NCI-H460 (cell line): Measurements from ENCODE around the gene WEE1. TPM values are rescaled to one million over a fixed set of nuclear protein-coding genes. Genes with fewer than 3 reads are reported as not detected.
"Not testable (repeated sequence)": the region's sequence is repeated elsewhere in the genome, so short reads cannot be mapped to it uniquely, and the experiment has no call there.

Experiments used
- DNase-seq: peaks from one replicate; pipeline ENCODE4 v3.0.0-alpha.2; 2016; ENCODE audit warnings: low read depth; ENCODE audit errors: extremely low read depth
- total RNA-seq: library from RNA; depleted of rRNA; stranded (reverse); fragments of >200 nt; shearing (Covaris generic); gene quantifications from 2 replicates; pipeline ENCODE4 v1.2.3, GENCODE V29; 2014

The WEE1 gene
- total RNA-seq, 1 experiment from 2014 or later, result 24.2 TPM

DNA sequence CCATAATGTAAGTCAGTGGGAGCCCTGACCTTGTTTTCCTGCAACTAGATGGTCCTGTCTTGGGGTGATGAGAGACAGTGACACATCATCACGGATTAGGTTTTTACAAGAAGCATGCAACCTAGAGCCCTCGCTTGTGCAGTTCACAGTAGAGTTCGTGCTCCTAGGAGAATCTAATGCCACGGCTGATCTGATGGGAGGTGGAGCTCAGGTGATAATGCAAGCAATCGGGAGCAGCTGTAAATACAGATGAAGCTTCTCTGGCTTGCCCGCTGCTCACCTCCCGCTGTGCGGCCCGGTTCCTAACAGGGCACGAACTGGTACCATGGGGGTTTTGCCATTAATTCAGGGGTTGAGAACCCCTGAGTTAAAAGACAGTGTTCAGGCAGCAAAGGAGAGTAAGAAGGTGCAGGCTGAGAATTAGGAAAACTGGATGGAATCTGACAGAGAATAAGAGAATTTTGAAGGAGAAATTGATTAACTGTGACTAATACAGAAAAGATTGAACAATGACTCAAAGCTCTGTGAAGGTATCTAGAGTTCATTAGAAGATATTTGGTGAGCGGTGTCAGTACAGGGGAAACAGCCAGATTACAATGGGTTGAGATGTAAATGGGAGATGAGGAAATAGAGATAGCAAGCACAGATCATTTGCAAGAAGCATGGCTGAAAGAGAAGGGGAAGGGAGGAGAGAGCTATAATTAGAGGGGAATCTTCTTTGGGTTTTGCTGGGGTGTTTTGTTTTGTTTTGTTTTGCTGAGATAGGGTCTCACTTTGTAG lies 21.0 kb downstream of the WEE1 start:
- no peak for DNase-seq

DNA sequence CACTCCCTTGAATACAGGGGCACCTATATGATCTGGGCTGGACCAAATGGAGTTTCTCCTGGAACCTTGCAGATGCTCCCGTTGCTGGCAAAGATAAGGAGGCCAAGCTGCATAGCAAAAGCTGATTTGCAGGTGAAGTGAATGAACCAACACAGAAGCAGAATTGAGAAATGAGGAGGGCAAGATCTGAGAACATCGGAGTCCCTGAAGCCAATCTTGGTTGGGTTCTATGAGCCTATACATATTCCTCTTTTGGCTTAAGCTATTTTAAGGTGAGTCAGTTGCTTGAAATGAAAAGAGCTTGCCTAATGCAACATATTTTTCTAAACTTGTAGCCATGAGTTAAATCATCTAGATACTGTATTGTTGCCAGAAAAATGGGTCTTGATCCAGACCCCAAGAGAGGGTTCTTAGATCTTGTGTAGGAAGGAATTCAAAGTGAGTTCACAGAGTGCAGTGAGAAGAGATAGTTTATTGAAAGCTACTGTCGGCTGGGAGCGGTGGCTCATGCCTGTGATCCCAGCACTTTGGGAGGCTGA lies 23.5 kb downstream of the WEE1 start:
- DNase-seq, result no peak

DNA sequence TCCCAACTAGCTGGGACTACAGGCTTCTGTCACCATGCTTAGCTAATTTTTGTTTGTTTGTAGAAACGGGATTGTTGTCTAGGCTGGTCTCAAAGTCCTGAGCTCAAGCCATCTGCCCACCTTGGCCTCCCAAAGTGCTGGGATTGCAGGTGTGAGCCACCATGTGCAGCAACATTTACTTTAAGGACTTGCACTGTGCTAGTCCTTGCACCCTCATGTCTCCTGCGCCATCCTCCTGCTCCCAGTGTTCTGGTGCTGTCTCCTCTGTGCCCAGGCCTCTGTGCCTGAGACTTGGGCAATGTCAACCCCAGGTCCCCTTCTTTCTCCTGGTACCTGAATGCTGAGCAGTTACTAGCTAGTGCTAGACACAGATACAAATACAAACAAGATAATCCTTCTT lies 26.7 kb downstream of the WEE1 start:
- no peak for DNase-seq

DNA sequence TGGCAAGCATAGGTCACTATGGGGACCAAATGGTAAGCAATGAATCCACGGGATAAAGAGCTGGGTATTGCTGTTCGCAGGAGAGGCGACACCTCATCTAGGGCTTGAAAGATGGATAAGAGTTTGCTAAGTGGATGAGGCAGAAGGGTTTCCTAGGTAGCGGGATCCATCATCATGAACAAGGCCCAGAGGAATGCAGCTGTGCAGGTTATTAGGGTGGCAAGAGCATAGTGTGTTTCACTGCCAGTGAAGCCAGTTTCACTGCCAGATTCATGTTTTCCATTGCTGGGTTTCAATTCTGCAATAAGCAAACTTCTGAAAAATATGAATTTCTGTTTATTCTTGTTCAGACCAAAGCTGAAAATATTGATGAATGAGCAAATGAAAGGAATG lies 27.2 kb downstream of the WEE1 start:
- no peak for DNase-seq

DNA sequence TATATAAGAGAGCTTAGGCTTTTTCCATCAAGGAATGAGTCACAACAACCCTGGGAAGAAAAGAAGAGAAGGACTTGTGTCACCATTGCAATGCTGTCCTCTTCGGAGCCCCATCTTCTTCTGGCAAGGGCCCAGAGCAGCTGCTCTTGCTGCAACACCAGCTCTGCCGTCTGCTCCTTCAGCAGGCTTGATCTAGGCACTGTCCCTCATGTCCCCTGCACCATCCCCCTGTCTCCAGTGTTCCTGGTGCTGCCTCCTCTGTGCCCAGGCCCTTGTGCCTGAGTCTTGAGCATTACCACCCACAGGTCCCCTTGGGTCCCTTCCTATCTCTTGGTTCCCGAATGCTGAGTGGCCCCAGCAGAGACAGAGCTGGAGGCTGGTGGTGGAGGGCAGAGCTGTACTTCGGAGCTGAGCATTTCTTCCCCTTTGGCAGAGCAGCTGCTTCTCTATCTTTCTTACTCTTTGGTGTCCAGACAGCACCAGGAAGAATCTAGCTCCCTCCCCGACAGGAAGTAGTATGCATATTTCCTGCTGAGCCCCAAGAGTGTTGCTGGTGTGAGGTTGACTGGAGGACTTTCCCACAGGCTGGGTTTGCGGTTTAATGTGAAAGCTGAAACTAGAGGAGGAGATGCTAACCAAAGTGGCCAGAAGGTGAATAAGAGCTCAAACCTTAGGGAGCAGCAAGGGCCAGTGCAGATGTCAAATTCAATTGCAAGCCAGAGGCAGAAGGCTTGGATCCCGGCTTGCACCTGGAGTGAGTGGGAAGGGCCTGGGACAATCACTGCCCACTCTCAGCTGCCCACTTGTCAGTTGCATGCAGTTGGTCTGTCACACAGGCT lies 27.8 kb downstream of the WEE1 start:
- DNase-seq, result no peak

DNA sequence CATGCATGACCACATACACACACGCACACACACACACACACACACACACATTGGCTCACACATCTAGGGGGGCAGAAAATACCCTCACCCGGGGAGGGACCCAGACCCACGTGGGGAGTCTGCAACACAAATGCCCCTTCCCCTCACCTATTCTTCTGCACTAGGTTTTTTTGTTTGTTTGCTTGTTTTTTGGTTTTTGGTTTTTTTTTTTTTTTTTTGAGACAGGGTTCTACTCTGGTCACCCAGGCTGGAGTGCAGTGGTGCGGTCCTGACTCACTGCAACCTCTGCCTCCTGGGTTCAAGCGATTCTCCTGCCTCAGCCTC lies 28.4 kb downstream of the WEE1 start:
- no peak for DNase-seq

DNA sequence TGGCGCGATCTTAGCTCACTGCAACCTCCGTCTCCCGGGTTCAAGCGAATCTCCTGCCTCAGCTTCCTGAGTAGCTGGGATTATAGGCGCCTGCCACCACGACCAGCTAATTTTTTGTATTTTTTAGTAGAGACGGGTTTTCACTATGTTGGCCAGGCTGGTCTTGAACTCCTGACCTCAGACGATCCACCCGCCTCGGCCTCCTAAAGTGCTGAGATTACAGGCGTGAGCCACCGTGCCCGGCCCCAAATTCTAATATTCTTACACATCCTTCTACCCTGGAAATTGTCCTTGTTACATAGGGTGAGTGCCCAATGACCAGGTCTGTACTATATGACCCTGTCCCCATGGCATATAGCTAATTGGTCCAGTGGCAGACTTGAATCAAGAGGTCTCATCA lies 29.7 kb downstream of the WEE1 start:
- DNase-seq, result not testable (repeated sequence)

DNA sequence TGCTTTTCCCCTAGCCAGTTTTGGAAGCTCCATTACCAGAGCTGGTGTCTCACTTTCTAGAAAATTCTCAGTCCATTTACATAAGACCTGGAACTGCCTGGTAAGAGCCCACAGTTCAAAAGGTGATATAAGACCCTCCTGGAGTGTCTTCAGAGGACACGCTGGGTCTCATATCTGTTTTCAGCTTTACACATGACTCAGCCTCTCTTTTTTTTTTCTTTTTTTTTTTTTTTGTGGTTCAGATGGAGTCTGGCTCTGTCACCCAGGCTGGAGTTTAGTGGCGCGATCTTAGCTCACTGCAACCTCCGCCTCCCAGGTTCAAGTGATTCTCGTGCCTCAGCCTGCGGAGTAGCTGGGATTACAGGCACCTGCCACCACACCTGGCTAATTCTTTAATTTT lies 30.7 kb downstream of the WEE1 start:
- no peak for DNase-seq

DNA sequence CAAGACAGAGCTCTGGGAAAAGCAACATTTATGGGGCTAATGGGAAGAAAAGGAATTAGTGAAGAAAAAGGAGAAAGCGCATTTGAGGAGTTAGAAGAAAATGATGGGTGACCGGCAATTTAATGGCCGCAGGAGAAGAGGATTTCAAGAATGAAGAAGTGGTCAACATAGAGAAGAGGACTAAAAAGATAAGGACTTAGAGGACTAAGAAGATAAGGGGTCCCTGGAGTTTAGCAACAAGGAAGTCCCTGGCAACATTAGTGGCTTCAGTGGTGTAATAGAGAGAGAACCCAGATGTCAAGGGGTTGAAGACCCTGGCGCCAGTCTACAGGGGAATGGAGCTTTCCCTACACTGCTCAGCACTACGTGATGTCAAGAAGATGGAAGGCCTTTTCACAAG lies 32.3 kb downstream of the WEE1 start:
- DNase-seq, result no peak

DNA sequence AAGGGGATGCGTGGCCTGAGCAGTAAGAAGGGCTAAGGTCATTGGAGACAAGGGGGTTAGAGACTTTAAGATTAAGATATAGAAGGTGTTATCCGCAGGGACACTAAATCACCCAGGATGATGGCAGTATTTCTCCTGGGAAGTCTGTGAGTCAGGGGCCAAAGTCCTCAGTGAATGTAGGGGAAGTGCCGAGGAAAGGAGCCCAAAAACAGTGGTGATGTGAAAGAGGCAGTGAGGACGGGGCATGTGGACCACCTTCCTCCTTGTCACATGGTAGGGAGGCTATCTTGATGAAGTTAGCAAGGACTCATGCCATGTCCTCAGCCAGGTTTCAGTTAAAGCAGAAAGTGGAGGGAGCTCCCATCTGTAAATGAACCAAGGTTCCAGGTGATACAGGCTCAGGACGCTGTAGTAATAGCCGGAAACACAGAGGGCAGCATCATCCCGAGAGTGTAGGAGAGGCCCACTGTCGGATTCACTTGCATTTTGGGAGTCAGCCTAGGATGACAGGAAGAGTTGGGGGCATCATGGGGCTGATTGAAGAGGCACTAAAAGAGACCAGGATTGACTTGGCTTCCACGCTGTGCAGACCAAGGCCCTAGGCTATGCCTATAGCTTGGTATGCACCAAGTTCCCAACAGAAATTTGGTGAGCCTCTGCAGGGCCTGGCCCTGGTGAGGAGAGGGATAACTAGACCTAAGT lies 33.5 kb downstream of the WEE1 start:
- DNase-seq, result no peak

DNA sequence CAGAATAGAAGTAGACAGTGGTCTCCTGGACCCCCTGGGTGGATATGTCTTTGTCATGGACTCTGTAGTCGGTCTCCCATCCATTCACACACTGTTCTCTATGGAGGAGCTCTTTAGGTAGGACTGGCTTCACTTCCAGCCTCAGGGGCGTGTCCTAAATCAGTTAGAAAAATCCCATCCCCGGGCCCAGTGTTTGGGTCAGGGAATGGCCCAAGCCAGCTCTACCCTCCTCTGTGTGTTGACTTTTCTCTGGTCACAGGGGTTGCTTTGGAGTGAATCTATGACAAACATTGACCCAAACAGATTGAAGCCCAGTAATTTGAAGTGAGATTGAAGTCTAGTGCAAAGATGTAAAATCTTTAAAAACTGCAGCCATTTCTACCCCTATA lies 34.0 kb downstream of the WEE1 start:
- DNase-seq, result no peak

- DNase-seq, result no peak
These were observed 35.7 kb downstream of the WEE1 start for GRCh38 chr11:9609002-9609759.

DNA sequence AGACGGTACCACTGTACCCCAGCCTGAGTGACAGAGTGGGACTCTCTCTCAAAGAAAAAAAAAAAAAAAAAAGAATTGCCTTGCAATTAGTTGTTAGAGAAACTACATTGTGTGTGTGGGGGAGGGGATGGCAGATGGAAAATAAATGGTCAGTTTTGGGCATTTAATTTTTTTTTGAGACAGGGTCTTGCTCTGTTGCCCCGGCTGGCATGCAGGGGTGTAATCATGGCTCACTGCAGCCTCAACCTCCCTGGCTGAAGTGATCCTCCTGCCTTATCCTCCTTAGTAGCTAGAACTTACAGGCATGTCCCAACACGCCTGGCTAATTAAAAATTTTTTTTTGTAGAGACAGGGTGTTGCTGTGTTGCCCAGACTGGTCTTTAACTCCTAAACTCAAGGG lies 36.4 kb downstream of the WEE1 start:
- DNase-seq, result no peak

GRCh38 chr11:9613118-9613829 lies 39.8 kb downstream of the WEE1 start:
- DNase-seq, result peak; percentile 92

- peak; percentile 63 for DNase-seq
These were observed 40.6 kb downstream of the WEE1 start for GRCh38 chr11:9613830-9614762.

- DNase-seq, result no peak
These were observed 41.6 kb downstream of the WEE1 start for GRCh38 chr11:9615031-9615451.

GRCh38 chr11:9616042-9616675 lies 42.7 kb downstream of the WEE1 start:
- no peak for DNase-seq

GRCh38 chr11:9616858-9617257 lies 43.4 kb downstream of the WEE1 start:
- no peak for DNase-seq
